NCI-H1436 treated with DMSO at 0.1 percent for 48 hours (cell line): ENCODE results near the gene DHFR.

Source experiments
- DNase-seq: peaks from one replicate; lab custom pipeline; 2025; lab: John Stamatoyannopoulos, UW

The DHFR gene

DNA sequence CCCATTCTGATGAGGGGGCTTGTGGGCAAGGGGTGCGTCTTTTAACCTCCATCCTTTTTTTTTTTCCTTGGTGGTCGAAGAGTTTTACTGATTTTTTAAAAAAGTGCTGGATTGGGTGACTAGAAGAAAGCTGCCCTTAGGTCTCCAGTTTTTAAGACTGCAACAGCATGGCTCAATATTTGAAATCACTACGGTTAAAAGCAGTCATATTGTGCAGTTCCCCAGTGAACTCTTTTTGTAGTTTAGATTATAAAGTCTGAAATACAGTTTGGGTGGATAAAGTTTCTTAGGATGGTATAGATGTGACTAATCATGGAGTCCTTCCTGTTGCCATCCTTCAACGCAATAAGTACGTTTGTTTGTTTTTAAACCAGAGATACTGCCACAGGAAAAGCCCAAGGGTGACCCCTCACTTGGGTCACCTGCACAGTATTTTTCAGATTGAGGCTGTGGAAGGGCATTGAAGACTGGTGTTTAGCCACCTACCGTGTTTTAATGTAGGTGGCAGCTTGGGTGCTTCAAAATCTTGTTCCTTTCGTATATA is 520 bp upstream of the DHFR start:
- DNase-seq, result no peak

DNA sequence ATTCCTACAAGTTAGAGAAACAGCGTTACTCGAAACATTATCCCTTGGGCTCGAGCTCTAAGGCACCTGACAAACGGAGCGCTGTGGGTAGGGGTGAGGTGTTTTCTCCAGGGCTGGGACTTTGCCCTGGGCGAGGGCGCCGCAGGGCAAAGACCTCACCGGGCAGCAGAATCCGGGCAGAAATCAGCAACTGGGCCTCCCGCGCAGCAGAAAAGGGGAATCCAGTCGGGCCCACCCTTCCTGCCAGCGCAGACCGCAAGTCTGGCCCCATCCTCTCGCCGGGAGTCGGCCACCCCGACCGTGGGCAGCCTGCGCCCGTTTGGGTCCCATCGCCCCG is 761 bp downstream of the DHFR start:
- no peak for DNase-seq

DNA sequence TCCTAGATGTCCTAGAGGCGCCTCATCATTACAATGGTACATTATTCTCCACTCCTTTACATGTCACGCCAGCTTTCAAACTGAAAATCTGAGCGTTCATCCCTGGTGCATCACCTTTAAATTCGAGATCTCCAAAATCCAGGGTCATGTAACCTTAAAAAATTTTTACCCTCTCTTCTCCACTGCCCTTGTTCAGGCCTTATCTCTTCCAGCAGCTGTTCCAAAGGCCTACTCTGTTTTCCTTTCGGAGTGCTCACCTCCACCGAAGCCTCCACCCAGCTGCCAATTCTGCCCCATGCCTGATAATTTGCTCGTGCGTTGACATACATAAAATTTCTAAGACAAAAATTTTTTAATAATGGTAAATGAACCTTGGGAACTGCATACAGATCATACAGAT is 1.3 kb downstream of the DHFR start:
- DNase-seq, result no peak

- DNase-seq, result no peak
Measured at GRCh38 chr5:80646926-80647325, 7.9 kb downstream of the DHFR start.

DNA sequence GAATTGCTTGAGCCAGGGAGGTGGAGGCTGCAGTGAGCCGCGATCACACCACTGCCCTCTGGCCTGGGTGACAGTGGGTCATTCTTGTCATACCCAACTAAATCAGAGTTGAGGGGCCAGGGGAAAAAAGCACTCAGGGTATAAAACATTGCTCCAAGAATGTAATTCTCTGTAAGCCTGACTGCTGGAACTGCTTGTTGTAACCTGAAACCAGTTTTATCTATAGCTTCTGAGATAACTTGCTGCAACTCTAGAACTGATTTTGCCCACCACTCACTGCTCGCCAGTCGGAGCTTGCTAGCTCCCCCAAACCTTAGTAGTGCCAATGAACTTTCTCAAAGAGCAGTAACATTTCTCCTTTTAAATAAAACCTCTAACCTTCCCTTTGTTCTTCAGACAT is 9.9 kb downstream of the DHFR start:
- DNase-seq, result no peak

DNA sequence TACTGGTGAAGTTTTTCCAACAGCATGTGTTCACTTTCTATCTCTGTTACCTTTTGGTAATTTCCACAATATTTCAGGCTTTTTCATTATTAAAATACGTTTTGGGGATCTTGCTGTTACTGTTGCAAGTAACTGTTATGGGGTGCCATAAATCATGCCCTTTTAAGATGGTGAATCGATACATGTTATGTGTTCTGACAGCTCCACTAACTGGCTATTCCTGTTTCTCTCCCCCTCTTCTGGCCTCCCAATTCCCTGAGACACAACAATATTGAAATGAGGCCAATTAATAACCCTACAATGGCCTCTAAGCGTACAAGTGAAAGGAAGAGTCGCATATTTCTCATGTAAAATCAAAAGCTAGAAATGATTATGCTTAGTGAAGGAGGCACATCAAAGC is 13.4 kb downstream of the DHFR start:
- no peak for DNase-seq

DNA sequence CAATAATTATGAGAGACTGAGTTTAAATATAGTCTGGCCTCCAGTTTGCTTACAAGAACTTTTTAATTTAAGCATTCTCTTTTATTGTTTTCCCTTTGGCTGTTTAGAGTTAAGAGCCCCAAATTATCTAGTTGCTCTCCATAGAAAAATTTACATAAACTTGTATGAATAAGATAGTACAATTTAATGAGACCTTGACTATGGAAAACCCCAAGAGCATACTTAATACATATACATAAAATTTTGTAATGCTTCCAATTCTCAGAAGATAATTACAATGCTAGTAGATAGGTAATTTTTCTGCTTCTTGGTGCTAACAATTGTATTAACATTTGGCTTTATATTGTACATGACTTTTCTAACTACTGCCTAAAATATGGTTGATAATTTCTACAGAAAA is 20.6 kb downstream of the DHFR start:
- DNase-seq, result no peak

DNA sequence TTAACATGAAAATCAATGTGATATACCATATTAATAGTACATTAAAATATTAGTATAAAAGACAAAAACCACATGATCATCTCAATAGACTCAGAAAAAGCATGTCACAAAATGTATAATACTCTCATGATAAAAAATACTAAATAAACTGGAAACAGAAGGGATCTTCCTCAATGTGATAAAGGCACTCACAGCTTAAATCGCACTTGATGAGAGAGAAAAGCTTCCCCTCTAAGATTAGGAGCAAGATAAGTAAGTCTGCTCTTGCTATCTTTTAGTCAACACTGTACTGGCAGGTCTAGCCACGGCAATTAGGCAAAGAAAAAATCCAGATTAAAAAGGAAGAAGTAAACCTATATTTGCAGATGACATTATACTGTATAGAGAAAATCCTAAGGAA is 22.1 kb downstream of the DHFR start:
- DNase-seq, result no peak

DNA sequence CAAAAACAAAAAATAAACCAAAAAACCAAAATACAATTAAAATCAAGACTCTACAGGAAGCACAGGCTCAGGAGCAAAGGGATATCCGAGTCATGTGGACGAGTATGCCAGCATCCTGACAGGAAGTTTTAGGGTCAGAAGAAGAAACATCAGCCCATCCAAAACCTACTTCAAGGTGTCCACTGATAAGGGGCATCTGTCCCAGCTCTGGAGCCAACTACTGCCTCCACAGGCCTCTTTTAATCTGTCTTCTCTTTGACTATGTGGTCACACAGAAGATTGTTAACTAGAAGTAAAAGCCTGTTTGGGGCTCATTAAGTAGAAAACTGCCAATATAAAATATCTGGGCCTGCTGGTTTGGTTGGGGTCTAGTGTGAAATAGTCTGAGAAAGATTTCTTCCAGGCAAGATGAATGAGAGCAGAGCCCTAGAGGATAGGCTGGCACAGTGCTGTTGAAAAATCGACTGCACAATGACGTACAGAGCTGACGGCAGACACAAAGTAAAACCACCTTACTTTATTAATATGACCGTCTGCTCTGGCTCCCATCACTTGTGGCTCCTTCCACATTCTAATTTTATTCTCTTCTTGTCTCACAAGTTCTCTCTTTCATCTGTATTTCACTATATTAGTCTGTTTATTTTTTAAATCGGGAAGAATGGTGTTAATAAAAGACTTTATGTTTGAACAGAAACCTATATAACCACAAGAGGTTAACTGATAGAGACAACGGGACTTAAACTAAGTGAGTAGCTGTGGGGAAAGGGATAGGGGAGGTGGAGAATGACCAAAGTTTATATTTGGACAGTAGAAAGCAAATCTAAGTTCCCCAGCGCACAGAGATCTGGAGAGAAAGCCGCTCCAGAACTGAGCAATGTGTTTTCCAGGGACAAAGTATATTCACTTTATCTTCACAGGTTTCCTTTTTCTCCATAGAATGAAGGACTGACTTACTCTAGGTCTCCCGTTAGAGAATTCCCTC is 23.2 kb downstream of the DHFR start:
- DNase-seq, result no peak

GRCh38 chr5:80629281-80629680 is 25.5 kb downstream of the DHFR start:
- DNase-seq, result no peak

- no peak for DNase-seq
Measured at GRCh38 chr5:80625230-80625629, 29.6 kb downstream of the DHFR start.

DNA sequence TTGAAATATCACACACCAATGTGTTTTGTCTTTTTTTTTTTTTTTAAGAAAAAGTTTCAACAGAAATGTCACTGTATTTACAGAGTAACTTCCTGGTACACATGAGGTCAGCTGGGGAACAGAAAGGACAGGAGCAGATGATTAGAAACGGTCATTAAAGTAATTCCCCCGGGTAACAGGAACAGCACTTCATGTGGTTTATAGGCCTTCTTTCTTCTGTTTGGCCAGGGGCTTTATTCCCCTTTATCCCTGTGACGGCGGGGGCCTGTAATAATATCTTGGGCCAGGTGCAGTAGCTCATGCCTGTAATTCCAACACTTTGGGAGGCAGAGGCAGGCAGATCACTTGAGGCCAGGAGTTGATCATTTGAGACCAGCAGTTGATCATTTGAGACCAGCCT is 30.8 kb downstream of the DHFR start:
- no peak for DNase-seq

GRCh38 chr5:80622756-80623155 is 32.0 kb downstream of the DHFR start:
- DNase-seq, result no peak

- no peak for DNase-seq
Measured at GRCh38 chr5:80620211-80620610, 34.6 kb downstream of the DHFR start.

- DNase-seq, result no peak
Measured at GRCh38 chr5:80619086-80619485, 35.7 kb downstream of the DHFR start.

DNA sequence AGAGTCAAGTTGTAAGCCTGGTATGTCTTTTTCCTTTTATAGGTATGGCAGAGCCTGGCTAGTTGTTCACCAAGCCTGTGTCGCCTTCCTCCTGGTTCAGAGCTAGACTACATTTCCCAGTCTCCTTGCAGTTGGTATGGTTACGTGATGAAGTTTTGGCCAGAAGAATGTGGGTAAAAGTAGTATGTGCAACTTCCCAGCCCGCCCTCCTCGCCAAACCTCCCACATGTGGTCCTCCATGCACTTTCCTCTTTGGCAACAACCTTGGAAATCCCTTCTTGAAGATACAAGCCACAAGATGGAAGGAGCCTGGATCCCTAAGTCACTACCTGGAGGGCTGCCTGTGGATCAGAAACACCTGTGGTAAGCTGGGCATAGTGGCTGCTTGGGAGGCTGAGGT is 36.3 kb downstream of the DHFR start:
- DNase-seq, result no peak

GRCh38 chr5:80615266-80615914 is 39.4 kb downstream of the DHFR start:
- DNase-seq, result no peak

GRCh38 chr5:80609692-80610091 is 45.1 kb downstream of the DHFR start:
- DNase-seq, result no peak

DNA sequence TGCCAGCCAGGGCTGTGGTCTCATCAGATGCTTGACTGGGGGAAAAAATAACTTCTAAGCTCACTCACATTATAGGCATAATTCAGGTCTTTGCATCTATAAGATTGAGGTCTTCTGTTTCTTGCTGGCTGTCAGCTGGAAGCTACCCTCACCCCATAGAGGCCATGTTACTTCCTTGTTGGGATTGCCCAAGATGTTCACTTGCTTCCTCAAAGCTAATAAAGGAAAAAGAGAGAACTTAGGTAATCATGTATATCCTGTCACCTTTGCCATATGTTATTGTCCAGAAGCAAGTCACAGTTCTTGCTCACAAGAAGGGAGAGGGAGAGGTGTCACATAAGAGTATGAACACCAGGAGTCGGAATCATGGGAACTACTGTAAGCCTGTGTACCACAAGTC is 46.1 kb downstream of the DHFR start:
- DNase-seq, result no peak

GRCh38 chr5:80607832-80608231 is 47.0 kb downstream of the DHFR start:
- DNase-seq, result no peak

GRCh38 chr5:80607343-80607742 is 47.4 kb downstream of the DHFR start:
- DNase-seq, result no peak

DNA sequence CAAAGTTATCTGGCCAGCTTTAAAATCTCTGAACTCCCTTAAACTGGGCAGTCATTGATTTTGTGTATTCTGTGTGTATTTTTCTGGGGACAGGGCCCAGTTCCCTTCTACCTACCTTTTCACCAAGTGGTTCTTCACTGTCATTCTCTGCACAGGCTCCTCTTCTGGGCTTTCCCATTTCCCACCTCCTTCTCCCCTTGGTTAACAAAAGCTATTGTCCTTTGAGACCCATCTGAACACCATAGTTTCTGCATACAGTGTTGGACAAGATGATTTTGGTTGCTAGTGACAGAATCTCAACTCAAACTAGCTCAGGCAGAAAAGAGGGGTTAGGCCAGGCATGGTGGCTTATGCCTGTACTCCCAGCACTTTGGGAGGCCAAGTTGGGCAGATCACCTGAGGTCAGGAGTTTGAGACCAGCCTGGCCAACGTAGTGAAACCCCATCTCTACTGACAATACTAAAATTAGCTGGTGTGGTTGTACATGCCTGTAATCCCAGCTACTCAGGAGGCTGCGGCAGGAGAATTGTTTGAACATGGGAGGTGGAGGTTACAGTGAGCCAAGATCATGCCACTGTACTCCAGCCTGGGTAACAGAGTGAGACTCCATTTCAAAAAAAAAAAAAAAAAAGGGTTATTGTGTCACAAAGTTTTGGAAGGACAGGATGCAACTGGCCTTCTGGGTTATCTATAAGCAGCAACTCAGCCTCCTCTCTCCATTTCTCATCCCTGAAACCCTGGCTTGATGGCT is 53.7 kb downstream of the DHFR start:
- no peak for DNase-seq

DNA sequence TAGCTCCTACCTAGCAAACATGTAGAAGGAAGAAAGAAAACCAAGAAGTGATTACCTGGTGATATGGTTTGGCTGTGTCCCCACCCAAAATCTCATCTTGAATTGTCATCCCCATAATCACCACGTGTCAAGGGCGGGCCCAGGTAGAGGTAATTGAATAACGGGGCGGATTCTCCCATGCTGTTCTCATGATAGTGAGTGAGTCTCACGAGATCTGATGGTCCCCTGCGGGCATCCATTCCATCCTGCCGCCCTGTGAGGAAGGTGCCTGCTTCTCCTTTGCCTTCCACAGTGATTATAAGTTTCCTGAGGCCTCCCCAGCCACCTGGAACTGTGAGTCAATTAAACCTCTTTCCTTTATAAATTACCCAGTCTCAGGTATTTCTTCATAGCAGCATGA is 57.3 kb downstream of the DHFR start:
- no peak for DNase-seq
